Endodermal cell (in vitro differentiated cells): ENCODE measurements around the gene A2ML1. TPM values are rescaled to one million over a fixed set of nuclear protein-coding genes. Genes with fewer than 3 reads are reported as not detected.
"Not testable (repeated sequence)": the region's sequence is repeated elsewhere in the genome, so short reads cannot be mapped to it uniquely, and the experiment has no call there.

ENCODE experiments used
- DNase-seq: peaks from one replicate; pipeline ENCODE4 v3.0.0-alpha.2; 2017
- H3K27ac ChIP-seq: 2 replicates; pipeline ENCODE4 v1.5.1; 2013; ENCODE audit warnings: mild to moderate bottlenecking, low read depth, low read length, moderate library complexity
- H3K27me3 ChIP-seq: 2 replicates; pipeline ENCODE4 v1.6.1; 2013; ENCODE audit warnings: mild to moderate bottlenecking, low read length, moderate library complexity; ENCODE audit not compliant: insufficient read depth, control insufficient read depth, poor library complexity, severe bottlenecking
- H3K36me3 ChIP-seq: 2 replicates; pipeline ENCODE4 v1.7.0; 2013; ENCODE audit warnings: mild to moderate bottlenecking, low read length, moderate library complexity; ENCODE audit not compliant: control insufficient read depth, insufficient read depth
- H3K4me1 ChIP-seq: one replicate; pipeline ENCODE4 v1.7.0; 2013; ENCODE audit warnings: low read length; ENCODE audit not compliant: control insufficient read depth, insufficient read depth
- H3K4me3 ChIP-seq: 2 replicates; pipeline ENCODE4 v1.5.1; 2013; ENCODE audit warnings: mild to moderate bottlenecking, low read length, moderate library complexity
- H3K9ac ChIP-seq: 2 replicates; pipeline ENCODE4 v1.6.1; 2013; ENCODE audit warnings: mild to moderate bottlenecking, low read length, moderate library complexity; ENCODE audit not compliant: poor library complexity, severe bottlenecking; ENCODE audit errors: extremely low read depth
- H3K9me3 ChIP-seq: 2 replicates; pipeline ENCODE4 v1.6.1; 2013; ENCODE audit warnings: mild to moderate bottlenecking, low read length, moderate library complexity; ENCODE audit not compliant: control insufficient read depth
- H3K27ac Mint-ChIP-seq: 2 replicates; pipeline ENCODE4 v1.8.0; 2020; ENCODE audit warnings: mixed read lengths
- H3K27me3 Mint-ChIP-seq: 2 replicates; pipeline ENCODE4 v1.8.0; 2021; ENCODE audit warnings: mild to moderate bottlenecking, mixed read lengths; ENCODE audit not compliant: insufficient read depth
- H3K36me3 Mint-ChIP-seq: 2 replicates; pipeline ENCODE4 v1.8.0; 2020; ENCODE audit warnings: low read depth, mixed read lengths
- H3K4me1 Mint-ChIP-seq: 2 replicates; pipeline ENCODE4 v1.8.0; 2020; ENCODE audit warnings: mixed read lengths
- H3K4me3 Mint-ChIP-seq: 2 replicates; pipeline ENCODE4 v1.8.0; 2020; ENCODE audit warnings: mild to moderate bottlenecking, moderate library complexity, mixed read lengths
- H3K9me3 Mint-ChIP-seq: 2 replicates; pipeline ENCODE4 v1.8.0; 2020; ENCODE audit warnings: mild to moderate bottlenecking, mixed read lengths
- CTCF ChIP-seq: fragments of 200-600 bp; sonication (generic); conservative IDR thresholded peaks from 2 replicates; pipeline ENCODE4 v1.5.0; 2021; ENCODE audit warnings: antibody characterized with exemption, mild to moderate bottlenecking
- WGBS, 2 experiments: methylation state at CpG; one replicate each; pipeline versions ENCODE4 v1.1.5 to v1.1.7; 2013; ENCODE audit warnings: missing lambda C conversion rate in 2 of 2, mixed read lengths in 1 of 2; ENCODE audit not compliant: insufficient coverage in 1 of 2, insufficient read length in 1 of 2; 5-methylcytosine and 5-hydroxymethylcytosine counted together
- total RNA-seq, 2 donors: library from RNA; stranded (reverse); fragmentation: NEBNext Ultra II Directional in 1 of 2; extraction: Animal tissue kit (Norgen Biotek cat#: 25700) in 1 of 2; gene quantifications; 2 replicates in 1 of 2; 3 replicates in 1 of 2; pipeline ENCODE4 v1.2.1, GENCODE V29; 2021

The A2ML1 gene
- total RNA-seq, 2 donors from 2014 or later = 7.1 to 11.6 TPM

- Mint-ChIP-seq H3K9me3 (no peaks in the 10 kb centered on the region), H3K36me3 (peaks cover 33% of the 10 kb centered on the region), H3K27me3 (no peaks in the 10 kb centered on the region), H3K4me1 (peaks cover 18% of the 10 kb centered on the region), H3K27ac (no peak overlapping the region), H3K4me3 (no peak overlapping the region)
- no peaks in the 10 kb centered on the region for H3K9me3 ChIP-seq
- no peaks in the 10 kb centered on the region for H3K27me3 ChIP-seq
- H3K9ac ChIP-seq = no peak overlapping the region
- 43 to 63% methylated on average over 1 of the region's 1 CpG for WGBS, 2 experiments
- H3K27ac ChIP-seq = no peak overlapping the region
- no peak for DNase-seq
- TF ChIP-seq CTCF = no peak
- no peaks in the 10 kb centered on the region for H3K4me1 ChIP-seq
- peaks cover 38% of the 10 kb centered on the region for H3K36me3 ChIP-seq
- no peak overlapping the region for H3K4me3 ChIP-seq
Measured at GRCh38 chr12:8917751-8918150, 95.3 kb downstream of the A2ML1 start.

- not testable (repeated sequence) for H3K27me3 ChIP-seq, H3K4me1 ChIP-seq, H3K9ac ChIP-seq, H3K27ac ChIP-seq, H3K4me3 ChIP-seq, H3K4me3 Mint-ChIP-seq, H3K9me3 Mint-ChIP-seq, H3K9me3 ChIP-seq, DNase-seq, H3K4me1 Mint-ChIP-seq, H3K27me3 Mint-ChIP-seq
- WGBS, 2 experiments = 91% methylated on average over 3 of the region's 4 CpGs; no CpG with 5 or more reads in 1 of the 2 experiments
- H3K27ac Mint-ChIP-seq = peak overlapping the region; percentile 32
- peaks cover 48% of the 10 kb centered on the region for H3K36me3 ChIP-seq
- H3K36me3 Mint-ChIP-seq = peaks cover 39% of the 10 kb centered on the region
Measured at GRCh38 chr12:8919643-8920042, 97.2 kb downstream of the A2ML1 start.

- peaks cover 39% of the 10 kb centered on the region for H3K36me3 Mint-ChIP-seq
- H3K9me3 Mint-ChIP-seq = no peaks in the 10 kb centered on the region
- no peak overlapping the region for H3K27ac ChIP-seq
- peak; percentile 59 for TF ChIP-seq CTCF
- no peak overlapping the region for H3K27ac Mint-ChIP-seq
- H3K27me3 ChIP-seq = no peaks in the 10 kb centered on the region
- no peak overlapping the region for H3K4me3 ChIP-seq
- H3K9me3 ChIP-seq = no peaks in the 10 kb centered on the region
- 88% methylated on average over 5 of the region's 5 CpGs; no CpG with 5 or more reads in 1 of the 2 experiments for WGBS, 2 experiments
- H3K27me3 Mint-ChIP-seq = no peaks in the 10 kb centered on the region
- no peak overlapping the region for H3K4me3 Mint-ChIP-seq
- H3K4me1 ChIP-seq = no peaks in the 10 kb centered on the region
- peaks cover 57% of the 10 kb centered on the region for H3K36me3 ChIP-seq
- H3K4me1 Mint-ChIP-seq = peaks cover 6% of the 10 kb centered on the region
- DNase-seq = peak; percentile 56
- no peak overlapping the region for H3K9ac ChIP-seq
Measured at GRCh38 chr12:8922544-8922943, 100.1 kb downstream of the A2ML1 start.

Other genes with a start within 250 kb of the A2ML1 start
- not detected for gene AICDA, start 209.8 kb upstream of the A2ML1 start, total RNA-seq
- under 1 TPM in 1 of 2 donors, not detected in 1; 0.44 TPM for gene MFAP5, start 159.8 kb upstream of the A2ML1 start, total RNA-seq
- gene RIMKLB, start 124.6 kb upstream of the A2ML1 start, total RNA-seq = 100 to 1,000 TPM in 1 of 2 donors, 10 to 100 TPM in 1; 85.3 to 180 TPM
- 100 to 1,000 TPM; 100 to 538 TPM for gene PHC1, start 91.9 kb downstream of the A2ML1 start, total RNA-seq
- 100 to 1,000 TPM; 116 to 255 TPM for gene M6PR, start 127.0 kb downstream of the A2ML1 start, total RNA-seq
- gene KLRG1, start 166.9 kb downstream of the A2ML1 start, total RNA-seq = 1 to 10 TPM; 3.1 TPM